HG03097 (cell line): ENCODE data around the gene TMEM250.

ENCODE experiments used
- ATAC-seq: cut with Tn5 transposase; IDR thresholded peaks from one replicate; pipeline ENCODE4 v1.9.1; 2021; ENCODE audit not compliant: unreplicated experiment, low FRiP score

TMEM250 gene

DNA sequence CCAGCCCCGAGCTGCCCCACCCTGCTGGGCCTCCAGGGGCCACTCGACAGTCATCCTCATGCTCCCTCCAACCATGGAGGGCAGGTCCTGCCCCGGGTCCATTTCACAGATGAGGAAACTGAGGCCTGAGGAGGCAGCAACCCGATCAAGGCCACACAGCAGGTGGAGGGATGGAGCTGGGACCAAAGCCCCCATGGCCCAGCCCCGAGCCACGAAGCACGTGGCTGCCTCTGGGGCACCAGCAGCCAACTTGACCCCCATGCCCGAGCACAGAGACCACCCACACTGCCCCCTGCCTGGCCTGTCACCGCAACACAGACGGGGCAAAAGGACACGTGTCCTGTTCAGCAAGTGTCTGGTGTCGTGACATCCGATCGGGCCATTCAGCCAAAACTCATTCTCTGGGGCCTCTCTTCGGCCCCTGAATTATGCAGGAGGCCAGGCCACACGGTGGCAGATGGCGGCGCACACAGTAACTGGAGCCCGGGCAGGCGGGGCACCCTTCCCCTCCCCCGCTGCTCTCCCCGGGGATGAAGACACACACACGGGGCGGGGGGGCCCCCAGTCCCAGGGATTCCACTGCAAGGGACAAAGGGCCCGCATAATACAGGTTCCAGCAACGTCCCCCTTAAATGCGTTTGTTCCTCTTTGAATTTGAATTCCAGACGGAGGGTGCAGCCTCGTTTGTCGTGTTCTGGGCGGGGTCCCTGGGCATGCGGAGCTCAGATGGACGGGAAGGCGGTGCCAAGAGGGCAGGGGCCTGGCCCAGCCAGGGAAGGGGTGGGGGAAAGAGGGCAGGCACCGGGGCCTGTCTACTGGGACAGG, 29.4 kb upstream of the TMEM250 start:
- no peak for ATAC-seq

DNA sequence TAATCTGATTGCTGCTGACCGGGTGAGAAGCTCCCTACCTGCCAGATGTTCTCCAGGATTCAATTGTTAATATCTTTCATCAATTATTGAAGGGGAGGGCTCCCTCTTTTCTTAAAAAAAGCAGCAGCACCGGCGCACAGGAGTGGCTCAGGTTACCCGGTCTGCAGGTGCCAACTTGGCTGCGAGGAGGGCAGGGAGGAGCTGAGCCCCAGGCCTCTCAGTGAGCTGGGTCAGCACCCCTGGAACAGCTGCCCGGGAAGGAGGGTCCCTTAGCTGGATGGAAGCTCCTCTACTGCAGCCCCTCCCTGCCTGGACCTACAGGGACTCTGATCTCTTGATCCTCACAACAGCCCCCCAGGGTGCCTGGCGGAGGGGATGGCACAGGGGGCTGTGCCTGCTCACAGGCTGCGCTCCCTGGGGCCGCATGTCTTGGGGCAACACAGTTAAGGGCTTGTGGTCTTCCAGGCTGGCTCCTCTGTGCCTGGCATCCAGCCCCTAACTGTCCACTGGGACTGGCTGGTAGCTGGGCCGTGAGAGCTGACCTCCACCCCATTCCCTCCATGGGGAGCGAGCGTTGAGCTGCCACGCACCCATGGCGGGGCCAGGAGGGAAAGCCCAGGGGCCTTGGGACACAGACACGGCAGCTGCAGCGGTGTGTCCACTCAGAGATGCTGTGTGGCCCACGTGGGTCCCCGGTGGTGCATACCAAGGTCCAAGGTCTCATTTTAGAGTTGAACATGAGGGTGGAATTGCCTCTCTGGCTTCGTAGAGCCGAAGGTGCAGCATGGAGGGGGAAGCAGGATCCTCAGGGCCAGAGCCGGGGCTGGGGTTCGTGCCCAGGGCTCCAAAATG, 28.6 kb upstream of the TMEM250 start:
- ATAC-seq: no peak

DNA sequence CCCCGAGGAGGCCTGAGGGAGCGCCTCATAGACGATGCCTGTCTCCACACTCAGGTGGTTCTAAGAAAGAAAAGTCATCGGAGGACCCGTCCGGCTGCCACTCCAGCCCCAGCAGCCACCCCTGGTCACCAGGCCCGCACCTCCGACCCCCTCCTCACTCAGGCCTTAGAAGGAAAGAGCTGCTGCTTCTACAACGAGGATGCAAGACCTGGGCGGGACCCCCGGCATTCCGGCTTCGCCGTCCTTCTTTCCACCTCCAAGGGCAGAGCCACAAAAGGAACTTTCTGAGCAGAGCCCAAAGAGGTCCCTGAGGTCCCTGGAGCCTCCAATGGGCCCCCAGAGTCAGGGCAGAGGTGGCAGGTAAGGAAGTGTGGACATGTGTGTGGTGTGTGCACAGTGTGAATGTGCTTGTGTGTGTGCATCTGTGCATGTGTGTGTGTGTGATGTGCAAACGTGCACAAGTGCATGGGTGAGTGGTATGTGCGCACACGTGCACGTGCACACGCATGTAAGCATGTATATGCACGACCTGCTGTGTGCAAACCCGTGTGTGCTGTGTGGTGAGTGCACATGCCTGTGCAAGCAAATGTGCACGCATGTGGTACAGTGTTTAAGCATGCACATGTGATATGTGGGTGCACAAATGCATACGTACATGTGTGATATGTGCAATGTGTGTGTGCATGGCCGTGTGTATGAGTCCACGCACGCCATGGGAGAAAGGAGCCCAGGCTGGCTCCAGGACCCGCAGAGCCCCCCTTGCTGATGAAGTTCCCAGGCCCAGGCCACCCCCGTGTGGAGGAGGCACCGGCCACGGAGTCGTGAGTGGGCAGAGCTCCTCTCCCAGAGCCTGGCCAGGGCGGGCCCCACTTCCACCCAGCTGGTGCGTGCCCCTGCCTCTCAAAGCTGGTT, 27.7 kb upstream of the TMEM250 start:
- ATAC-seq: no peak

DNA sequence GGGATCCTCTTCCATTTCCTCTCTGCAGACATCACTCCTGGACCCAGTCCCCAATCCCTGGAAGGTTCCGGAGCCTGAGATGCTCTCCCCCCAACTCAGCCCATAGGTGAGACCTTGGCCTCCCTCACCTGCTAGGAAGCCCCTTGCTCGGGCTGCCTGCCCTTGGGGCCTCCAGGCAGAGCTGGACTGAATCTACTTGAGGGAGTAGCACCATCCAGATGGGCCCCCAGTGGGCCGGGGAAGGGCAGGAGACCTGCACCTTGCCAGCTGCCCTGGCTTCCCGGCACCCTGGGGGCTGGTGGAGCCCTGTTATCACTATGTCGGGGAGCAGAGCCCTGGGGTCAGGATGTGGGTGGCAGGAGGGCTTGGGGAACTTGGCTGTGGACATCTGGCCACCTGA, 26.9 kb upstream of the TMEM250 start:
- no peak for ATAC-seq

DNA sequence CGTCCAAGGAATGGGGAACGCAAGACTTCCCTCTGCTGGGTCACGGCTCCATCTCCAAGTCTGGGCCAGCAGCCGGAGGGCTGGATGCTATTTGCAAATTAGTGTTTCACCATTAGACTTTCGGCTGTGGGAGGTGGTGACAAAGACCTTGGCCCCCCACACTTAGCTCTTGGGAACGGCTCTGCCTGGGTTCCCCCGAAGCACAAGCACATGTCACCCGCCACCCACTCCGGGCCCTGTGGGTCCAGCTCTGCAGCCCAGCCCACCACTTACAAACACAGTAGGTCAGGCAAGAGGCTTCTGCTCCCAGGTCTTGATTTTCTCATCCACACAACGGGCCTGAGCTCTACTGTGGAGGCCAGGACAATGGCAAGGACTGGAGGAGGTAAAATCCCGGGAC, 25.8 kb upstream of the TMEM250 start:
- ATAC-seq: no peak

DNA sequence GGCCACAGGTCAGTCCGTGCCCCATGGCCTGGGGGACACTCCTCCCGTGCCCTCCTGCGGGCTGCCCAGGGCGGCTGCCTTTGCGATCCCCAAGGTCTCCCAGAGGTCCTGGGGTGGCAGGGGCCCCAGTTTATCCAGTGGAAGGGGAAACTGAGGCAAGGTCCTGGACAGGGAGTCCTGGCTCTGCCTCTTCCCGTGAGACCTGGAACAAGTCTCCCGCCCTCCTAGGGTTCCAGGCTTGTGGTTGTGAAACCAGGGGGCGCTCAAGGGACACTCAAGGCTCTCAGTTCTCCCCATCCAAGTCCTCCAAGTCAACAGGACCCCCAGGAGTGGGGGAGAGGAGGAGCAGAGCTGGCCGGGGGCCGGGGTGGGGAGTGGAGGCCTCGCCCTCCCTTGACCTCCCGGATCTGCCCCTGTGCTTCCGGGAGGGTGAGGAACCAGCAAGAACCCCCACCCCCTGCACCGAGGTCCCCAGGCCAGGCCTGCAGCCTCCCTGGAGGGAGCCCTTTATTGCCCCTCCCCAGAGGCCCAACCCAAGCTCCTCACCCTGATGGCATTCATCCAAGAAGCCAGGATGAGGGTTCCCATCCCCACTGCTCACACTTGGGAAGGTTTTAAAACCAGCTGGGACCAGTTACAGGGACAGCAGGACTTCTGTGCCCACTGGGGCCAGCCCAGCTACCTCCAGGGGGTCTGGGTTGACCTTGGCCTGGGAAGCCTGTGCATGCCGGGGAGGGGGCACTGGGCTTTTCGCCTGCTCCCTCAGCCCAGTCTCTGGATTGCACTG, 24.7 kb upstream of the TMEM250 start:
- ATAC-seq: no peak

DNA sequence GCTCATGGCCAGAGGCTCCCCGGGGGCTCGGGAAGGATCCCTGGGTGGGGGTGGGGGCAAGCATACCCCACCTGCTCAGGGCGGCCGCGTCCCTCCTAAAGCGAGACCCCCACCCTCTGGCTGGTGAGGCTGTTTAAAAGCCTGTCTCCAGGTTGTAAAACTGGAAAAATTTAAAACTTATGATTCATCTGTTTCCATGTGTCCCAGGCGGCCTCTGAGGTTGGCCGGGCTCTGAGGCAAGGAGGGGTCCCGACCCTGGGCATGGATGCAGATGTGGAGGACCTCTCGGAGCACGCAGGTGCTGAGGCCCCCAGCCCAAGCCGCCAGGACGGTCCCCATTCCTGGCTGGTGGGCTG, 24.2 kb upstream of the TMEM250 start:
- ATAC-seq: no peak

DNA sequence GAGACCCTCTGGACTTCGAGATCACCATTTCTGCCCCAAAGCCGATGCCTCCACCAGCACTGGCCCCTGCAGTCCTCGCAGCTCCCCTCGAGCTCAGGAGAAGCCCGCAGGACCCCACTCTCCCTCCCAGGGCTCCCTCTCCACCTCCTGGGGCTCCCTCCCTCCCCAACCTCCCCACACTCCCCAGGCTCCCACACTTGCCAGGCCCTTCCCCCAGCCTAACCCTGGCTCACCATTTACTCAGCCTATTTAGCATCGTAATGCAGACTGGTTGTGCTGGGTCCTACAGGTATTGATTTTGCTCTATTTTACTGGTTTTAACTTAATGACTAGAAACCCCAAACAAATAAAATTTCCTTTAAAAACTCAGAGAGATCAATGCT, 23.7 kb upstream of the TMEM250 start:
- no peak for ATAC-seq

DNA sequence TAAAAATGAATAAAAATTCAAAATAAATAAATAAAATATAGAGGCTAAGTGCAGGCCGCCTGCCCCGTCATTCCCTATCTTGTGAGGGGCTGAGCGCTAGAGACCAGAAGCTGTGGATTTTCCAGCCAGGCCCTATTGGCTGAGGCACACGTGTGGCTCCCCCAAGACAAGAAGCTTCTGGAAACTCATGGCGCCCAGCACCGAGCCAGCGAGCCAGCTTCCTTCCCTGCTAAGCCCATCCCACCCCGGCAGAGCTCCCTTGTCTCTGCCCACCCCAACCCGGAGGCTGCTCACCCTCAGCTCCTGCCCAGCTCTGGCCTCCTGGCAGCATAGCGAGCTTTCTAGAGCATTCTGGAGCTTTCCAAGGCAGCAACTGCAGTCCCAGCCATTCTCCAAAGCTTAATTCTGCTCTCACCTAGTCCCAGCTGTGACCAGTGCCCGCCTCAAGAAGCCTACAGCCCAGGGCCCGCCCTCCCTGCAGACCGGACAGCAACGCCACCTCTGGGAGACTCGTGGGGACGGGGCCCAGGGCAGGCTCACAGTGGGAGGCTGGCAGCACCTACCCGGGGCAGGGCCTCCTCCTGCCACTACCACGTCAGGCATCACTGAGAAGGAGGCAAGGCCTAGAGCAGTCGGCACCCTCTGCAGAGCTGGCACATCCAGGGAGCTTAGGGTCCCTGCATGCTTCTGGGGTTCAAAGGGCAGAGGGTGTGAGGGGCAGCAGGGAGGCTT, 23.2 kb upstream of the TMEM250 start:
- ATAC-seq: no peak

DNA sequence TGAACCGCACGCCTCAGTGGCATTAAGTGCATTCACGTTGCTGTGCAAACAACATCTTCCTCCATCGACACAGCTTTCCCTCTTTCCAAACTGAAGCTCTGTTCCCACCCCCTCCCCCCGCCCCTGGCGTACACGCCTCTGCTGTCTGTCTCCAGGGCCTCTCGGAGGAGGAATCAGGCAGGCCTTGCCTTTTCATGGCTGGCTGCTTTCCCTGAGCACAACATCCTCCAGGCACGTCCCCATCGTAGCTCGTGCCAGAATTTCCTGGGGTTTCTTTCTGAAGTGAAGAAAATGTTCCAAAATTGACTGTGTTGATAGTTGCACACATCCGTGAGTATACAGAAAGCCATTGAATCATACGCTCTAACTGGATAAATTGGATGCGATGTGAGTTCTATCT, 22.3 kb upstream of the TMEM250 start:
- no peak for ATAC-seq

DNA sequence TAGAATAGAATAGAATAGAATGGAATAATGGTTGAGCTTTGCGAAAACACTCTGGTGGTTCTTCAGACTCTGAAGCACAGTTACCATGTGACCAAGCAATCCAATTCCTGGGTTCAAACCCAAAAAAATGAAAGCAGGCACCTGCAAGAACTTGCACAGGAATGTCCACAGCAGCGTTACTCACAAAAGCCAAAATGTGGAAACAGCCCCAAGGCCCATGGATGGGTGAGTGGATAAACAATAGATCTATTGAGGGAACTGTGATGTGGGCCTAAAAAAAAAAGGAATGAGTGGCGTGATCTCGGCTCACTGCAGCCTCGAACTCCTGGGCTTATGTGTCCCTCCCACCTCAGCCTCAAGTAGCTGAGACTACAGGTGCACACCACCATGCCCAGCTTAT, 21.4 kb upstream of the TMEM250 start:
- ATAC-seq: no peak

DNA sequence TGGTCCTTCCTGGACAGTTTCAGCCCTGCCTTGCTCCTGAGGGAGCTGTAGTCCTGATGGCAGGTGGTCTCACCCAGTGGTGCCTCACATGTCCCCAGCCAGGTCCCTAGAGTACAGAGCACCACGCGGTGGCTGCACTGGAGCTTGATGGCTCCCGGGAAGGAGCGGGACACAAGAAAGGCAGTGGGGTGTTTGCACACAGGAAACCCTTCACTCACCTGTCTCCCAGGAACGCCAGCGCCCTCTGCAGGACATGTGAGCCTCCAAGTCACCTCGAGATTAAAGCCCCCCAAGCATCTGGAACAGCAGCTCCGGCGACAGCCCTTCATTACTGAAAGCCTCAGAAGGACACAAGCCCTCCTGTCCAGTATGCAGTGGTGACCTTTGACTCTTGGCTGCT, 19.9 kb upstream of the TMEM250 start:
- no peak for ATAC-seq

DNA sequence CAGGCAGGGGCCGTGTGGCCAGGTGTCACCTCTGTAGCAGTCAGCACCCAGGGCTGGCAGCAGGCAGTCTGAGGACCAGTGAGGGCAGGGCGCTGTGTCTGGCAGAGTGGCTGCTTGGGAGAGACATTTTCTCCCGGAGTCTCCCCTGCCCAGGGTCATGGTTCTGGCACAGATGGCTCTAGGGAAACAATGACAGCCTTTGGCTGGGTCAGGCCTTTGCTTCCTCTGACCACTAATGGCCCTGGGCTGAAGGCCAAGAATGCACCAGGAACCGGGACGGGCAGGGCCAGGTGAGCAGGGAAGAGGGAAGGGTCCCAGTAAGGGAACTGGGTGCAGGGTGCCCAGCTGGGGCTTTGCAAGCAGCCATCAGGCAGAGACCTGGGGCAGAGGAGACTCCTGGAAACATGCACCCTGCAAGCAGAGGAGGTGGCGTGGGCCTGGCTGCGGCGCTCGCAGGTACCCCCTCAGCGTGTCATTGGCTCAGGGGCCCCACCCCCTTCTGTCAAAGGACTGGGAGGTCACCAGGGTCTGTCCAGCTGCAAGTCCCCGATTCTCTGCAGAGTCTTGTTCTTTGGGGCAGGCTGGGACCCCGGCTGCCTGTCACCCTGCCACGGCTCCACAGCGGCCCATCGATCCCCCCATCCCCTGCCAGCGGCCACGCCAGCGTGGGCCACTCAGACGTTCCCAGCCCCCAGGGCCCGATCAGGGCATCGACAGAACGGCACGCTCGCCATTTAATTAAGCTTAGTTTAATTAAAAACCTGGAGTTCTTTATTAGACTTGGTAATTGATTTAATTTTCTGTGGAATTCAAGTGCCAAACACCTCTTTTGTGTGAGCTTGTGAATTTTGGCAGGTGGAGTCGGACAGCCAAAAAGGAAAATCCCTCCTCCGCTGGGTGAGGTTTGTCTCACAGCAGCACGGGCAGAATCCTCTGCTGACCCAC, 18.9 kb upstream of the TMEM250 start:
- no peak for ATAC-seq

DNA sequence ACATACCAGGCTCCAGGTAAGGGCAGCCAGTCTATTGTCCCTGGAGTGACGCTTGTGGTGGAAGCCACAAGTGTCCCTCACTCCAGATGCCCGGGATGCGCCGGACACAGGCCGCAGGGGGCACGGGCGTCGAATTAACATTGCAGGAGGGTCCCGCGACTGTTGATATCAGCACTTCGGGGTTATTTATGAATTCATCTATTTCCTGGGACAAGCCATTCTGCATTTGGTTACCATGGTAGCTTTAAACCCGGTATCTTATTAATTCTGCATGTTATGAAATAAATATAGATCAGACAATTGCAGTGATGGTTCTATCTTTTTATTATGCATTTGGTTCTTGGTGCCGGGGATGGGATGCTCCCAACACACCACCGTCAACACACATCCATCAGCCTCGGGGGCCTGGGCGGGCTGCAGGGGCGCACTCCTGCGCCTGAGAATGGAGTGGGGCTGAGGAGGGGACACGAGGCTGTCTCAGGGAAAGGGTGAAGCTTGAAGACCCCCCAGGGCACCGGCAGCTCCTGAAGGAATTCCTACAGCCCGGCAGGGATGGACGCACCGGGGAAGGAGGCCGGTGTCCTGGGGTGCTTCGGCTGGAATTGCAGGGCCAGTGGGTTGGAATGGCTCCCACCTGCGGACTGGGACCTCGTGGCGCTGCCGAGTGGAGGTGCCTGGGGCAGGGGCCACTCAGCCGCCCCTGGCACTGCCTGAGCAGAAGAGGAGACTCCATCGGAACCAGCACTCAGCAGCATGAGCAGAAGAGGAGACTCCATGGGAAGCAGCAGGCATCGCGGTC, 17.7 kb upstream of the TMEM250 start:
- no peak for ATAC-seq

DNA sequence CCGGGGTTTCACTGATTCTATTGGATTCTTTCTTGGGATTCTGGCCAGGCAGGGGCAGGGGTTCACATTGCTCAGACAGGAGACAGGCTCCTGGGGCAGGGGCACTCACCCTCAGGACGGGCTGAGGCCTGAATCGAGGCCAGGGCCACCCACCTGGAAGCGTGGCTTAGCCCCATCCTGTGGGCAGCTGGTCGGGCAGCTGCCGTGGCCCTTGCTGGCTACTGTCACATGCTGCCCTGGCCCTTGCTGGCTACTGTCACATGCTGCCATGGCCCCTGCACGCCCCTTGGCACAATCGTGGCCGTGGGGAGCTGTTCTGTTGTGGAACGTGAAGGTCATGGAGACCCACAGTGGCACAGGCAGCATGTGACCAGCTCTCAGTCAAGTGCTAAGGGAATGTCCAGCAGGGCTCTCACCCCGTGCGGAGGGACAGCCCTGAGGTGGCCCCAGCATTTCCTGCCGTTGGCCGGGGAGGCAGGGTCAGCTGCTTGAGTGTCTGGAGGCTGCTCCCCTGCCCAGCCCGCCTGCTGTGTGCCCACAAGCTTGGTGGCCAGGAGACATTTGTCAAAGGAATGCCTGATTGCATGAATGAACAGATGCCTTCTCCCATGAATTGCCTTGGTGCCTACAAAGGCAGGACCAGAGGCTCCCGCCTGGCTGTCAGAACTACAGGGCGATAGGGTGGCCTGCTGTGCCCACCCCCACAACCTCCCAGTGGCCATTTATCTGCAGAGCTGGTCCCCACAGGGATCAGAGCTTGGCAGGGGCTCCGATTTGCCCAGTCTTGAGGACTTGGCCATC, 16.9 kb upstream of the TMEM250 start:
- no peak for ATAC-seq

DNA sequence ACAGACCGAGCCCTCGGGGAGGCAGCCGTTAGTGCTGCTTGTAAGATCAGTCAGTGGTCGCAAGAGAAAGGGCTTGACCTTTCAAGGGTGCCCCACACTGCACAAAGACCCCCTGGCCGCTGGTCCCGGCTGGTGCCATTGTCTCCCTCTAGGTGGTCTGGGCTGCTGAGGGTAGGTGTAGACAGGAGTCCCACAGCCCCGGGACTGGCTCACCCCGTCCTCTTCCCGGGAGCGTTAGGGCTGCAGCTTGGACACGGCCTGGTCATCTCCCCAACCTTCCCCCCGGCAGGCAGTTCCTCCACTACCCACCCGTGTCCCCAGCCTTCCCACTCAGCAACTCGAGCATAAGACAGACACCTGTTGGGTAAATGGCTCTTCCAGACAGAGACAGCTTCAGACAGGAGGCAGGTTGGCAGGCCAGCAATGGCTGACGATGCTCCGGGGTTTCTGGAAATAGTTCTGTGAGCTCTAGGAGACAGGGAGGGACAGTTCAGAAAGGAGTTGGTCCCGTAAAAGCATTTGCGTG, 15.3 kb upstream of the TMEM250 start:
- ATAC-seq: no peak
